ENCODE results near the gene RHBDL3. TPM values are rescaled to one million over a fixed set of nuclear protein-coding genes. Genes with fewer than 3 reads are reported as not detected.

RHBDL3 gene
- total and polyA plus RNA-seq, 2 donors (not counting 3 experiments of a cell fraction or from before 2014, with no cell fraction given), result 0.11 to 0.20 TPM

DNA sequence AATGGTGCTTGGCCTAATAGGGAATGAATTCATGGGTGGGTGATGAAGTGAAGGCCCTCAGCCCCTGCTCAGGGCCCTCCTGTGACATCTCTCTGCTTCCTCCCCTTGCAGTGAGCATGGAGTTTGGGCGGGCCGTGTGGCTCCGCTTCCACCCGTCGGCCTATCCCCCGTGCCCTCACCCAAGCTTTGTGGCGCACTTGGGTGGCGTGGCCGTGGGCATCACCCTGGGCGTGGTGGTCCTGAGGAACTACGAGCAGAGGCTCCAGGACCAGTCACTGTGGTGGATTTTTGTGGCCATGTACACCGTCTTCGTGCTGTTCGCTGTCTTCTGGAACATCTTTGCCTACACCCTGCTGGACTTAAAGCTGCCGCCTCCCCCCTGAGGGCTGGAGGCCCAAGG, 55.2 kb downstream of the RHBDL3 start:
- no peak for FAIRE-seq
- intact Hi-C loops (cut with micrococcal nuclease), result no loop called here
- POLR2A ChIA-PET, result no interaction called here

GRCh38 chr17:32323046-32323445, 57.4 kb downstream of the RHBDL3 start:
- TF ChIP-seq MAX (IDR thresholded peaks at IDR 0.05; ENCODE audit: insufficient read depth, insufficient read length) (no peak), JUN (IDR thresholded peaks at IDR 0.05; ENCODE audit: borderline replicate concordance, insufficient read depth, insufficient read length, low read depth) (no peak), GATA2 (IDR thresholded peaks at IDR 0.05; ENCODE audit: insufficient read depth, insufficient read length, low read depth, low read length) (no peak), POLR2A (IDR thresholded peaks at IDR 0.05; ENCODE audit: low read depth, low read length) (no peak), EZH2 (IDR thresholded peaks at IDR 0.05; ENCODE audit: borderline replicate concordance, low read depth, low read length, severe bottlenecking) (no peak), FOS (IDR thresholded peaks at IDR 0.05; ENCODE audit: borderline replicate concordance, insufficient read depth, low read length) (no peak)
- TF ChIP-seq, protein P1, sequence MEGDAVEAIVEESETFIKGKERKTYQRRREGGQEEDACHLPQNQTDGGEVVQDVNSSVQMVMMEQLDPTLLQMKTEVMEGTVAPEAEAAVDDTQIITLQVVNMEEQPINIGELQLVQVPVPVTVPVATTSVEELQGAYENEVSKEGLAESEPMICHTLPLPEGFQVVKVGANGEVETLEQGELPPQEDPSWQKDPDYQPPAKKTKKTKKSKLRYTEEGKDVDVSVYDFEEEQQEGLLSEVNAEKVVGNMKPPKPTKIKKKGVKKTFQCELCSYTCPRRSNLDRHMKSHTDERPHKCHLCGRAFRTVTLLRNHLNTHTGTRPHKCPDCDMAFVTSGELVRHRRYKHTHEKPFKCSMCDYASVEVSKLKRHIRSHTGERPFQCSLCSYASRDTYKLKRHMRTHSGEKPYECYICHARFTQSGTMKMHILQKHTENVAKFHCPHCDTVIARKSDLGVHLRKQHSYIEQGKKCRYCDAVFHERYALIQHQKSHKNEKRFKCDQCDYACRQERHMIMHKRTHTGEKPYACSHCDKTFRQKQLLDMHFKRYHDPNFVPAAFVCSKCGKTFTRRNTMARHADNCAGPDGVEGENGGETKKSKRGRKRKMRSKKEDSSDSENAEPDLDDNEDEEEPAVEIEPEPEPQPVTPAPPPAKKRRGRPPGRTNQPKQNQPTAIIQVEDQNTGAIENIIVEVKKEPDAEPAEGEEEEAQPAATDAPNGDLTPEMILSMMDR (IDR thresholded peaks at IDR 0.05; ENCODE audit: extremely low read depth in 1 of 2, insufficient read depth in 1 of 2, low read depth in 1 of 2, low read length in 2 of 2), result no peak
- intact Hi-C loops (cut with micrococcal nuclease) (no loop called here), dilution Hi-C loops (cut with MboI; ENCODE audit: extremely low pct_ligation_motif_present, low sequenced_read_pairs) (no loop called here)
- no peak overlapping the region for H3K27ac ChIP-seq (ENCODE audit: insufficient read depth, low read depth, low read length)
- ChIA-PET POLR2A (no interaction called here), CTCF (interaction anchor here (1.6 to 5.7 kb wide), 3 partner anchors 14 to 119 kb away, joined by 3 to 57 read pairs (median 10); no protein-coding TSS in a partner anchor)
- no peaks in the 10 kb centered on the region for H4K20me1 ChIP-seq (replicated peaks; ENCODE audit: control insufficient read depth, extremely low read depth, insufficient read depth, low read length)
- H3K4me2 ChIP-seq (ENCODE audit: insufficient read depth, low read length), result no peak overlapping the region
- DNase-seq (ENCODE audit: low read depth, low spot score) (no peak), FAIRE-seq (no peak)
- no peak overlapping the region for H3K9ac ChIP-seq (replicated peaks; ENCODE audit: extremely low read depth, insufficient read depth, low read length)
- BruUV-seq (replicated peaks), result no TSS peak
- H3K9me3 ChIP-seq (replicated peaks; ENCODE audit: control insufficient read depth, insufficient read depth, low read length), result no peaks in the 10 kb centered on the region
- H3K4me3 ChIP-seq (replicated peaks in 1 of 3; ENCODE audit: insufficient read depth in 1 of 3, low read depth in 1 of 3, low read length in 3 of 3), result no peak overlapping the region
- no peaks in the 10 kb centered on the region for H3K27me3 ChIP-seq (ENCODE audit: control insufficient read depth in 2 of 2, insufficient read depth in 2 of 2, low read length in 2 of 2)
- no peaks in the 10 kb centered on the region for H3K79me2 ChIP-seq (ENCODE audit: control insufficient read depth, insufficient read depth, low read length)
- H2AFZ ChIP-seq (ENCODE audit: low read depth, low read length), result no peak overlapping the region
- H3K4me1 ChIP-seq (ENCODE audit: control insufficient read depth, extremely low read depth, insufficient read depth, low read length), result no peaks in the 10 kb centered on the region
- H3K9me1 ChIP-seq (replicated peaks; ENCODE audit: control insufficient read depth, extremely low read depth, insufficient read depth, low read length), result no peaks in the 10 kb centered on the region
- no peaks in the 10 kb centered on the region for H3K36me3 ChIP-seq (ENCODE audit: control insufficient read depth in 2 of 2, extremely low read depth in 1 of 2, insufficient read depth in 2 of 2, low read length in 2 of 2)

More for the DNA sequence above, 55.2 kb downstream of the RHBDL3 start:
- H4K20me1 ChIP-seq (replicated peaks; ENCODE audit: control insufficient read depth, extremely low read depth, insufficient read depth, low read length), result no peaks in the 10 kb centered on the region
- no peak overlapping the region for H3K4me2 ChIP-seq (ENCODE audit: insufficient read depth, low read length)
- no peaks in the 10 kb centered on the region for H3K36me3 ChIP-seq (ENCODE audit: control insufficient read depth in 2 of 2, extremely low read depth in 1 of 2, insufficient read depth in 2 of 2, low read length in 2 of 2)
- no peak for TF ChIP-seq JUN (IDR thresholded peaks at IDR 0.05; ENCODE audit: borderline replicate concordance, insufficient read depth, insufficient read length, low read depth)
- TF ChIP-seq, protein P1 (IDR thresholded peaks at IDR 0.05; ENCODE audit: extremely low read depth in 1 of 2, insufficient read depth in 1 of 2, low read depth in 1 of 2, low read length in 2 of 2), result no peak
- no peak for TF ChIP-seq POLR2A (IDR thresholded peaks at IDR 0.05; ENCODE audit: low read depth, low read length)
- H3K4me3 ChIP-seq (replicated peaks in 1 of 3; ENCODE audit: insufficient read depth in 1 of 3, low read depth in 1 of 3, low read length in 3 of 3), result no peak overlapping the region
- no TSS peak for BruUV-seq (replicated peaks)
- dilution Hi-C loops (cut with MboI; ENCODE audit: extremely low pct_ligation_motif_present, low sequenced_read_pairs), result no loop called here
- peaks cover 0 to 2% of the 10 kb centered on the region in 2 experiments for H3K27me3 ChIP-seq (ENCODE audit: control insufficient read depth in 2 of 2, insufficient read depth in 2 of 2, low read length in 2 of 2)
- H3K9me3 ChIP-seq (replicated peaks; ENCODE audit: control insufficient read depth, insufficient read depth, low read length), result no peaks in the 10 kb centered on the region
- no peak overlapping the region for H3K9ac ChIP-seq (replicated peaks; ENCODE audit: extremely low read depth, insufficient read depth, low read length)
- no peak overlapping the region for H3K27ac ChIP-seq (ENCODE audit: insufficient read depth, low read depth, low read length)
- no peaks in the 10 kb centered on the region for H3K4me1 ChIP-seq (ENCODE audit: control insufficient read depth, extremely low read depth, insufficient read depth, low read length)
- CTCF ChIA-PET, result interaction anchor here (1.1 to 5.7 kb wide), 5 partner anchors 33 to 179 kb away, joined by 3 to 57 read pairs (median 3); partner anchors contain the start of gene RHOT1
- H3K9me1 ChIP-seq (replicated peaks; ENCODE audit: control insufficient read depth, extremely low read depth, insufficient read depth, low read length), result no peaks in the 10 kb centered on the region
- DNase-seq (ENCODE audit: low read depth, low spot score), result no peak
- H3K79me2 ChIP-seq (ENCODE audit: control insufficient read depth, insufficient read depth, low read length), result no peaks in the 10 kb centered on the region
- H2AFZ ChIP-seq (ENCODE audit: low read depth, low read length), result no peak overlapping the region

All from endothelial cell of umbilical vein (primary cell).